Ectodermal cell (in vitro differentiated cells): Measurements from ENCODE around the gene PALM.

Source experiments
- H3K27ac ChIP-seq: 2 replicates; pipeline ENCODE4 v1.7.0; 2013; ENCODE audit warnings: mild to moderate bottlenecking, low read depth, low read length; ENCODE audit not compliant: insufficient read depth, poor library complexity, severe bottlenecking
- H3K27me3 ChIP-seq: 2 replicates; pipeline ENCODE4 v1.7.0; 2013; ENCODE audit warnings: mild to moderate bottlenecking, low read length; ENCODE audit not compliant: insufficient read depth, control insufficient read depth, poor library complexity, severe bottlenecking
- H3K36me3 ChIP-seq: one replicate; pipeline ENCODE4 v1.7.0; 2013; ENCODE audit warnings: low read length; ENCODE audit not compliant: control insufficient read depth, insufficient read depth
- H3K4me1 ChIP-seq: one replicate; pipeline ENCODE4 v1.7.0; 2013; ENCODE audit warnings: low read length; ENCODE audit not compliant: control insufficient read depth, insufficient read depth
- H3K4me3 ChIP-seq: 2 replicates; pipeline ENCODE4 v1.7.0; 2013; ENCODE audit warnings: low read depth, low read length, control low read depth; ENCODE audit not compliant: insufficient read depth
- H3K9me3 ChIP-seq: 2 replicates; pipeline ENCODE4 v1.7.0; 2013; ENCODE audit warnings: mild to moderate bottlenecking, low read length, moderate library complexity; ENCODE audit not compliant: control insufficient read depth
- WGBS, 2 experiments: methylation state at CpG; one replicate each; pipeline ENCODE4 v1.1.7; 2013; ENCODE audit warnings: missing lambda C conversion rate in 2 of 2; 5-methylcytosine and 5-hydroxymethylcytosine counted together

Gene PALM

GRCh38 chr19:795073-795611 lies 86.4 kb downstream of the PALM start:
- no peak overlapping the region for H3K27ac ChIP-seq
- H3K36me3 ChIP-seq: peaks cover under 1% of the 10 kb centered on the region
- H3K27me3 ChIP-seq: no peaks in the 10 kb centered on the region
- H3K4me1 ChIP-seq: peaks cover 7% of the 10 kb centered on the region
- WGBS, 2 experiments: 95 to 96% methylated on average over 28 of the region's 28 CpGs
- no peaks in the 10 kb centered on the region for H3K9me3 ChIP-seq
- no peak overlapping the region for H3K4me3 ChIP-seq

GRCh38 chr19:795691-796581 lies 87.2 kb downstream of the PALM start:
- Histone ChIP-seq H3K4me3 (peak overlapping the region; percentile 58), H3K36me3 (peaks cover 4% of the 10 kb centered on the region), H3K27ac (no peak overlapping the region), H3K4me1 (peaks cover 15% of the 10 kb centered on the region), H3K9me3 (no peaks in the 10 kb centered on the region), H3K27me3 (no peaks in the 10 kb centered on the region)
- 92 to 93% methylated on average over 39 of the region's 39 CpGs for WGBS, 2 experiments

- H3K4me3 ChIP-seq: peak within 1 kb of the TSS; percentile 93
- no peaks in the 10 kb centered on the region for H3K9me3 ChIP-seq
- WGBS, 2 experiments: 2 to 3% methylated on average over 83 of the region's 83 CpGs
- no peaks in the 10 kb centered on the region for H3K27me3 ChIP-seq
- peaks cover 4% of the 10 kb centered on the region for H3K36me3 ChIP-seq
- H3K4me1 ChIP-seq: peaks cover 24% of the 10 kb centered on the region
- peak within 1 kb of the TSS; percentile 99 for H3K27ac ChIP-seq
Measured at GRCh38 chr19:796692-797527, 88.2 kb downstream of the PALM start, which contains the start of gene PTBP1. TSS of gene PTBP1 (plus strand) at chr19:797452. CDS start at chr19:797498, 46 bp downstream.
